Lower lobe of right lung (tissue), 2 donors: Measurements from ENCODE around the gene MPP1. TPM values are rescaled to one million over a fixed set of nuclear protein-coding genes. Genes with fewer than 3 reads are reported as not detected.

Experiments
- ATAC-seq, 2 donors: fragments of 200-7000 bp; cut with Tn5 transposase; one replicate each; pipeline ENCODE4 v1.9.1; 2020 to 2022; ENCODE audit warnings: mild to moderate bottlenecking in 2 of 2, moderate library complexity in 2 of 2
- DNase-seq: peaks from one replicate; pipeline ENCODE4 v3.0.0-alpha.2; 2020
- H3K27ac ChIP-seq: fragments of 200-600 bp; one replicate; pipeline ENCODE4 v1.8.0; 2022
- H3K27me3 ChIP-seq: fragments of 200-600 bp; one replicate; pipeline ENCODE4 v1.8.0; 2022; ENCODE audit warnings: low read depth
- H3K36me3 ChIP-seq: fragments of 200-600 bp; one replicate; pipeline ENCODE4 v1.8.0; 2022; ENCODE audit warnings: mild to moderate bottlenecking
- H3K4me1 ChIP-seq: fragments of 200-600 bp; one replicate; pipeline ENCODE4 v1.8.0; 2022
- H3K4me3 ChIP-seq: fragments of 200-600 bp; one replicate; pipeline ENCODE4 v1.8.0; 2022; ENCODE audit warnings: mild to moderate bottlenecking
- H3K9me3 ChIP-seq: fragments of 200-600 bp; one replicate; pipeline ENCODE4 v1.8.0; 2022
- CTCF ChIP-seq: fragments of 200-600 bp; IDR thresholded peaks from one replicate; pipeline ENCODE4 v1.8.0; 2022; ENCODE audit warnings: antibody characterized with exemption, mild to moderate bottlenecking
- intact Hi-C: fragments of 100-400 bp; cut with DNase I; formaldehyde crosslinking; loops from one replicate; pipeline ENCODE4 v1.11.0; 2022
- total RNA-seq: library from RNA; stranded (reverse); fragmentation: NEBNext Ultra II Directional; extraction: Animal tissue kit (Norgen Biotek cat#: 25700); gene quantifications from one replicate; pipeline ENCODE4 v1.2.1, GENCODE V29; 2021
- donor health status: DM: no; HTN: yes; CAD: no; lungs with severe emphysema.

The MPP1 gene
- total RNA-seq, 1 donor from 2014 or later = 57.0 TPM

- no peaks in the 10 kb centered on the region for H3K9me3 ChIP-seq
- no peak for TF ChIP-seq CTCF
- DNase-seq (no peak), ATAC-seq (no peak)
- peak overlapping the region; percentile 72 for H3K4me3 ChIP-seq
- H3K27ac ChIP-seq = peak overlapping the region; percentile 46
- H3K27me3 ChIP-seq = no peaks in the 10 kb centered on the region
- H3K4me1 ChIP-seq = peaks cover 8% of the 10 kb centered on the region
- no peaks in the 10 kb centered on the region for H3K36me3 ChIP-seq
- intact Hi-C loops = no loop called here
These were observed 409 bp upstream of the MPP1 start for GRCh38 chrX:154805696-154806091.

- intact Hi-C loops = no loop called here
- Histone ChIP-seq H3K27me3 (no peaks in the 10 kb centered on the region), H3K4me1 (peaks cover 20% of the 10 kb centered on the region), H3K36me3 (no peaks in the 10 kb centered on the region), H3K27ac (peak overlapping the region; percentile 72), H3K4me3 (peak overlapping the region; percentile 72), H3K9me3 (no peaks in the 10 kb centered on the region)
- TF ChIP-seq CTCF = no peak
- ATAC-seq = peak in 1 of 2 donors; percentile 15
- no peak for DNase-seq
These were observed 876 bp downstream of the MPP1 start for GRCh38 chrX:154804261-154804956.

- peaks cover 29% of the 10 kb centered on the region for H3K4me1 ChIP-seq
- H3K9me3 ChIP-seq = no peaks in the 10 kb centered on the region
- H3K4me3 ChIP-seq = no peak overlapping the region
- DNase-seq (no peak), ATAC-seq (no peak)
- no peak overlapping the region for H3K27ac ChIP-seq
- intact Hi-C loops = no loop called here
- H3K36me3 ChIP-seq = no peaks in the 10 kb centered on the region
- TF ChIP-seq CTCF = no peak
- H3K27me3 ChIP-seq = no peaks in the 10 kb centered on the region
These were observed 2.3 kb downstream of the MPP1 start for GRCh38 chrX:154802947-154803346.

GRCh38 chrX:154800478-154801210 is 4.6 kb downstream of the MPP1 start:
- no peak for TF ChIP-seq CTCF
- DNase-seq = no peak

GRCh38 chrX:154799556-154800348 is 5.5 kb downstream of the MPP1 start:
- peak overlapping the region; percentile 49 for H3K27ac ChIP-seq
- no peak for DNase-seq
- ATAC-seq = peak; percentile 35 to 51

More at GRCh38 chrX:154800478-154801210, 4.6 kb downstream of the MPP1 start:
- peak overlapping the region; percentile 49 for H3K27ac ChIP-seq
- H3K9me3 ChIP-seq = no peaks in the 10 kb centered on the region
- peaks cover 30% of the 10 kb centered on the region for H3K4me1 ChIP-seq
- H3K4me3 ChIP-seq = no peak overlapping the region
- H3K36me3 ChIP-seq = no peaks in the 10 kb centered on the region
- intact Hi-C loops = no loop called here
- no peak for ATAC-seq
- H3K27me3 ChIP-seq = no peaks in the 10 kb centered on the region

More at GRCh38 chrX:154799556-154800348, 5.5 kb downstream of the MPP1 start:
- Histone ChIP-seq H3K9me3 (no peaks in the 10 kb centered on the region), H3K4me1 (peaks cover 30% of the 10 kb centered on the region), H3K36me3 (no peaks in the 10 kb centered on the region), H3K27me3 (no peaks in the 10 kb centered on the region), H3K4me3 (no peak overlapping the region)
- no peak for TF ChIP-seq CTCF
- intact Hi-C loops = no loop called here
